B cell (primary cell): ENCODE measurements around the gene AMH. TPM values are rescaled to one million over a fixed set of nuclear protein-coding genes. Genes with fewer than 3 reads are reported as not detected.
A peak's percentile ranks its signal among the peaks of the same experiment; 100 is the strongest.

Experiments
- ATAC-seq: fragments of 200-7000 bp; cut with Tn5 transposase; one replicate; pipeline ENCODE4 v1.10.0; 2021; ENCODE audit warnings: low read depth, mild to moderate bottlenecking, moderate number of reproducible peaks, moderate library complexity
- CTCF ChIA-PET: fragments of 350-600 bp; sonication (Branson Sonifier 250); formaldehyde crosslinking; loops from one replicate; lab custom pipeline; 2021; ENCODE audit warnings: antibody characterized with exemption, inconsistent platforms; lab: Charles Lee
- POLR2A ChIA-PET: fragments of 350-600 bp; sonication (Branson Sonifier 250); formaldehyde crosslinking; loops from one replicate; lab custom pipeline; 2021; ENCODE audit warnings: antibody characterized with exemption; lab: Charles Lee
- DNase-seq: peaks from one replicate; pipeline ENCODE4 v3.0.0; 2013
- H2AFZ ChIP-seq: 2 replicates; pipeline ENCODE4 v1.6.1; 2012; ENCODE audit warnings: mild to moderate bottlenecking, low read depth, low read length; ENCODE audit not compliant: insufficient read depth, poor library complexity, severe bottlenecking
- H3K27ac ChIP-seq, 2 donors: 1 replicate in 1 of 2; 2 replicates in 1 of 2; pipeline ENCODE4 v1.5.1; 2012 to 2013; ENCODE audit warnings: low read length in 2 of 2, mild to moderate bottlenecking in 2 of 2, moderate library complexity in 1 of 2
- H3K27me3 ChIP-seq, 4 experiments: fragments of 200-600 bp in 1 of 4; sonication (generic) in 1 of 4; replicated peaks in 1 of 4; 1 replicate in 2 of 4; 2 replicates in 2 of 4; pipeline versions ENCODE4 v1.6.1 to v1.7.0; 2013 to 2016; ENCODE audit warnings: low read length in 3 of 4, mild to moderate bottlenecking in 2 of 4, mixed read lengths in 1 of 4, moderate library complexity in 1 of 4; ENCODE audit not compliant: insufficient read depth in 4 of 4, control insufficient read depth in 3 of 4; ENCODE audit errors: control extremely low read depth in 1 of 4
- H3K36me3 ChIP-seq, 2 experiments: replicated peaks in 1 of 2; 1 replicate in 1 of 2; 2 replicates in 1 of 2; pipeline versions ENCODE4 v1.6.1 to v1.7.1; 2013; ENCODE audit warnings: low read length in 1 of 2; ENCODE audit not compliant: insufficient read depth in 2 of 2, control insufficient read depth in 1 of 2; ENCODE audit errors: control extremely low read depth in 1 of 2, extremely low read depth in 1 of 2
- H3K4me1 ChIP-seq, 2 donors: fragments of 200-600 bp in 1 of 2; sonication (generic) in 1 of 2; 1 replicate in 1 of 2; 2 replicates in 1 of 2; pipeline versions ENCODE4 v1.5.1 to v1.6.1; 2013 to 2017; ENCODE audit warnings: low read length in 2 of 2; ENCODE audit not compliant: control insufficient read depth in 2 of 2, insufficient read depth in 2 of 2
- H3K4me2 ChIP-seq: replicated peaks from 2 replicates; pipeline ENCODE3; 2012; ENCODE audit warnings: mild to moderate bottlenecking, low read depth, low read length; ENCODE audit not compliant: poor library complexity, severe bottlenecking
- H3K4me3 ChIP-seq, 5 experiments: fragments of 200-600 bp in 1 of 5; sonication (generic) in 1 of 5; 1 replicate in 3 of 5; 2 replicates in 2 of 5; pipeline versions ENCODE4 v1.5.1 to v1.7.0; 2011 to 2016; ENCODE audit warnings: low read length in 4 of 5, mild to moderate bottlenecking in 4 of 5, low read depth in 2 of 5, control low read depth in 1 of 5, moderate library complexity in 1 of 5; ENCODE audit not compliant: insufficient read depth in 1 of 5; ENCODE audit errors: control extremely low read depth in 1 of 5, extremely low read depth in 1 of 5
- H3K79me2 ChIP-seq: fragments of 200-600 bp; sonication (generic); one replicate; pipeline ENCODE4 v1.6.0; 2016; ENCODE audit warnings: low read length; ENCODE audit not compliant: control insufficient read depth, insufficient read depth
- H3K9ac ChIP-seq: fragments of 200-600 bp; sonication (generic); 2 replicates; pipeline ENCODE4 v1.6.1; 2017; ENCODE audit warnings: mild to moderate bottlenecking, low read length, moderate library complexity
- H3K9me3 ChIP-seq, 3 donors: one replicate each; pipeline versions ENCODE4 v1.6.1 to v1.7.1; 2013; ENCODE audit warnings: low read length in 2 of 3; ENCODE audit not compliant: control insufficient read depth in 2 of 3, insufficient read depth in 1 of 3; ENCODE audit errors: control extremely low read depth in 1 of 3
- H4K20me1 ChIP-seq: 2 replicates; pipeline ENCODE4 v1.6.0; 2012; ENCODE audit warnings: mild to moderate bottlenecking, low read length; ENCODE audit not compliant: insufficient read depth, control insufficient read depth, poor library complexity, severe bottlenecking
- H3K27ac Mint-ChIP-seq: one replicate; pipeline ENCODE4 v1.8.0; 2021; ENCODE audit warnings: mixed read lengths
- H3K27me3 Mint-ChIP-seq: one replicate; pipeline ENCODE4 v1.8.0; 2021; ENCODE audit warnings: mixed read lengths
- H3K4me1 Mint-ChIP-seq: one replicate; pipeline ENCODE4 v1.8.0; 2021; ENCODE audit warnings: mixed read lengths
- H3K4me3 Mint-ChIP-seq: one replicate; pipeline ENCODE4 v1.8.0; 2021; ENCODE audit warnings: mixed read lengths
- H3K9me3 Mint-ChIP-seq: one replicate; pipeline ENCODE4 v1.8.0; 2022; ENCODE audit warnings: mixed read lengths; ENCODE audit not compliant: insufficient read depth
- CTCF ChIP-seq: fragments of 200-600 bp; IDR thresholded peaks from one replicate; pipeline ENCODE4 v1.8.0; 2022; ENCODE audit warnings: antibody characterized with exemption, mild to moderate bottlenecking
- EZH2 ChIP-seq: IDR thresholded peaks from 2 replicates; pipeline ENCODE4 v1.6.1; 2012; ENCODE audit warnings: borderline replicate concordance, low read depth, mild to moderate bottlenecking, moderate library complexity, low read length; ENCODE audit not compliant: insufficient read depth, poor library complexity, severe bottlenecking
- WGBS: methylation state at CpG from one replicate; pipeline ENCODE4 v1.1.5; 2013; ENCODE audit warnings: missing lambda C conversion rate; ENCODE audit not compliant: insufficient coverage; 5-methylcytosine and 5-hydroxymethylcytosine counted together
- intact Hi-C: fragments of 100-400 bp; cut with micrococcal nuclease; formaldehyde crosslinking; loops from one replicate; pipeline ENCODE4 v1.10.0; 2022
- polyA plus RNA-seq: library from polyadenylated mRNA; depleted of rRNA; stranded (reverse); fragments of >200 nt; gene quantifications from 2 replicates; pipeline ENCODE4 v1.2.3, GENCODE V29; 2012
- total RNA-seq, 2 donors: library from RNA; stranded (reverse); fragments of 120-200 nt in 1 of 2; gene quantifications; 1 replicate in 1 of 2; 2 replicates in 1 of 2; pipeline versions ENCODE4 v1.2.3 to v1.2.4, GENCODE V29; 2013 to 2022

The AMH gene
- total and polyA plus RNA-seq, 2 donors (not counting 1 experiment from before 2014, with no cell fraction given): 1.5 to 4.5 TPM

GRCh38 chr19:2268480-2268830 is 19.3 kb downstream of the AMH start:
- ATAC-seq (no peak), DNase-seq (no peak)
- Mint-ChIP-seq H3K27me3 (no peaks in the 10 kb centered on the region), H3K4me1 (peaks cover 47% of the 10 kb centered on the region), H3K27ac (peak overlapping the region; percentile 55), H3K9me3 (no peaks in the 10 kb centered on the region), H3K4me3 (peak overlapping the region; percentile 89)
- peak overlapping the region; percentile 99 for H3K4me2 ChIP-seq
- H2AFZ ChIP-seq: no peak overlapping the region
- WGBS: no CpG with 5 or more reads among the region's 4 CpGs
- H3K4me3 ChIP-seq: peak overlapping the region in 4 of 5 experiments; percentile 50 to 100 (median 66)
- H3K79me2 ChIP-seq: peaks cover 62% of the 10 kb centered on the region
- H3K36me3 ChIP-seq: peaks cover 0 to 23% of the 10 kb centered on the region in 2 experiments
- intact Hi-C loops: loop anchor here (5.0 to 10.0 kb wide), 2 partner anchors 356 to 406 kb away; partner anchors contain the start of gene KLF16
- H3K4me1 ChIP-seq: peaks cover 51 to 66% of the 10 kb centered on the region in 2 donors
- no peak overlapping the region for H3K27ac ChIP-seq
- H3K9ac ChIP-seq: peak overlapping the region; percentile 75
- TF ChIP-seq EZH2 (no peak), CTCF (no peak)
- CTCF ChIA-PET: no interaction called here
- H4K20me1 ChIP-seq: peaks cover 41% of the 10 kb centered on the region
- no peaks in the 10 kb centered on the region for H3K27me3 ChIP-seq
- H3K9me3 ChIP-seq: peaks cover 0 to 7% (median 0%) of the 10 kb centered on the region in 3 donors
- POLR2A ChIA-PET: interaction anchor here (1.4 to 10.8 kb wide), 3 partner anchors 13 to 47 kb away, joined by 3 to 134 read pairs (median 5); partner anchors contain the start of gene JSRP1

DNA sequence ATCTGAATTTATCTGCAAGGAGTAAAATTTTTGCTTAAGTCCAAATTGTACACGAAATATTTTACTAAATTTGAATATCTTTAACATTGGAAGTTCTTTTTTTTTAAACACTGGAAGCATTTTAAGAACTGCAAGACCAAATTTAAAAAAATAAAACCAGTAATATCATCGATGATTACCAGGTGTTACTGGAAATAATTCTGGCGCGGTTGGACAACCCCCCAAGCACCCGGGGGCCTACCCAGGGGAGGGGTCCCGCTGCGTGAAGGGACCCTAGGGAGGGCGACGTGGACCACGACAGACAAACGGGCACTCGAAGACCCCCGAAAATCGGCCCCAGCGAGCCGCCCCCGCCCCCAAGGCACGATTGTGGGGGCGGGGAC is 19.7 kb downstream of the AMH start:
- peak overlapping the region; percentile 42 for H2AFZ ChIP-seq
- CTCF ChIA-PET: no interaction called here
- peak overlapping the region; percentile 97 for H3K27ac Mint-ChIP-seq

More for the DNA sequence above, 19.7 kb downstream of the AMH start:
- H4K20me1 ChIP-seq: peaks cover 45% of the 10 kb centered on the region
- peak overlapping the region; percentile 50 to 100 (median 67) for H3K4me3 ChIP-seq
- under 1% methylated on average over 17 of the region's 19 CpGs for WGBS
- Mint-ChIP-seq H3K9me3 (no peaks in the 10 kb centered on the region), H3K4me1 (peaks cover 49% of the 10 kb centered on the region), H3K4me3 (peak overlapping the region; percentile 89), H3K27me3 (no peaks in the 10 kb centered on the region)
- H3K9ac ChIP-seq: peak overlapping the region; percentile 75
- DNase-seq (no peak), ATAC-seq (no peak)
- peaks cover 0 to 4% (median 0%) of the 10 kb centered on the region in 3 donors for H3K9me3 ChIP-seq
- no peaks in the 10 kb centered on the region for H3K27me3 ChIP-seq
- POLR2A ChIA-PET: interaction anchor here (1.4 to 10.8 kb wide), 4 partner anchors 8 to 47 kb away, joined by 3 to 134 read pairs (median 9); partner anchors contain the start of gene JSRP1
- H3K27ac ChIP-seq: peak overlapping the region; percentile 29 to 53
- H3K79me2 ChIP-seq: peaks cover 63% of the 10 kb centered on the region
- peak overlapping the region; percentile 99 for H3K4me2 ChIP-seq
- TF ChIP-seq EZH2 (no peak), CTCF (no peak)
- peaks cover 51 to 66% of the 10 kb centered on the region in 2 donors for H3K4me1 ChIP-seq
- peaks cover 0 to 25% of the 10 kb centered on the region in 2 experiments for H3K36me3 ChIP-seq
- intact Hi-C loops: loop anchor here (1.0 to 10.0 kb wide), 4 partner anchors 11 to 407 kb away; partner anchors contain the start of genes KLF16, PLEKHJ1 and SF3A2
